Measurements from ENCODE around the gene DDX1.

DNA sequence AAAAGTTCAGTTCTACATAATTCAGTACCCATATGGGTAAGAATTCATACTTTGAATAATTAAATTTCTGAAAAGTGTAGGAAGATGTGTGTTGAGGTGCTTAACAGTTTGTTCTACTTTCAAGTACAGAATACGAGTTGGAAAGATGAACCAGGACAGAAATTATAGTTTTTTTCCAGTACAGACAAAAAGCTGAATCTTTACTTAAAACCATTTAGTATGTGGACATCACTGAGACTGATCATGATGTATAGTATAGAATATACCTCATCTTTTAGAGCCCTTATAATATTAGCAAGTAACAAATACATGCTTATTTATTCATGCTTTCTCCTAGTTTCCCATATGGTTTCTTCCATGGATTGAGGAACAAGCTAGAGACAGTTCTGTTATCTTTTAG is 10.0 kb downstream of the DDX1 start:
- TF ChIP-seq POLR2A (IDR thresholded peaks at IDR 0.05; ENCODE audit: low read length) (no peak), GATA1 (IDR thresholded peaks at IDR 0.05; ENCODE audit: low read depth, low read length) (no peak)
